ENCODE results near the gene CATSPERD. TPM values are rescaled to one million over a fixed set of nuclear protein-coding genes. Genes with fewer than 3 reads are reported as not detected.

The CATSPERD gene
- total and polyA plus RNA-seq, 9 of the 15 experiments (the other 6 are each of a cell fraction or from before 2014, with no cell fraction given), result not detected

- TF ChIP-seq RREB1 (CRISPR knock-in tag; IDR thresholded peaks at IDR 0.05) (no peak), POLR2AphosphoS5 (IDR thresholded peaks at IDR 0.05; ENCODE audit: control insufficient read depth, insufficient read depth, low read depth, low read length) (peak; percentile 85), ZNF224 (CRISPR knock-in tag; IDR thresholded peaks at IDR 0.05) (no peak), ZC3H11A (IDR thresholded peaks at IDR 0.05; ENCODE audit: low read depth, low read length) (0 out of 2 replicates have a peak, but pooled peaks have one; percentile 49), NR1H2 (CRISPR knock-in tag; IDR thresholded peaks at IDR 0.05) (peak; percentile 24; the same call in 1 of the 2 replicates), MTA3 (IDR thresholded peaks at IDR 0.05; ENCODE audit: borderline replicate concordance) (peak; percentile 94), E2F5 (CRISPR knock-in tag; IDR thresholded peaks at IDR 0.05) (no peak; the same call in 1 of the 2 replicates), CTBP1 (IDR thresholded peaks at IDR 0.05; ENCODE audit: borderline replicate concordance) (peak; percentile 99), PTBP1 (IDR thresholded peaks at IDR 0.05; ENCODE audit: low read depth, low read length) (0 out of 2 replicates have a peak, but pooled peaks have one; percentile 56), GABPA (tag; conservative IDR thresholded peaks at IDR 0.05; ENCODE audit: low read depth) (peak; percentile 72), ARID2 (IDR thresholded peaks at IDR 0.05) (no peak), ZNF174 (CRISPR knock-in tag; IDR thresholded peaks at IDR 0.05) (no peak), EHMT2 (IDR thresholded peaks at IDR 0.05) (no peak), MBD2 (IDR thresholded peaks at IDR 0.05; ENCODE audit: borderline replicate concordance, low read depth) (peak; percentile 84), MEF2D (tag; conservative IDR thresholded peaks at IDR 0.05; ENCODE audit: low read depth) (0 out of 2 replicates have a peak, but pooled peaks have one; percentile 24), BRF2 (IDR thresholded peaks at IDR 0.05; ENCODE audit: borderline replicate concordance, insufficient read depth, insufficient read length) (no peak), NFIX (CRISPR knock-in tag; IDR thresholded peaks at IDR 0.05; ENCODE audit: low read depth) (no peak), SIN3A (IDR thresholded peaks at IDR 0.05; ENCODE audit: borderline replicate concordance in 2 of 2, control insufficient read depth in 1 of 2, low read depth in 2 of 2, low read length in 2 of 2) (peak in 1 of 2 experiments; percentile 28; a peak in 1 of 4 replicates), POLR3G (IDR thresholded peaks at IDR 0.05; ENCODE audit: extremely low read depth, insufficient read length, insufficient replicate concordance) (no peak), TCF3 (CRISPR knock-in tag; IDR thresholded peaks at IDR 0.05) (no peak; the same call in 1 of the 2 replicates), ZNF830 (CRISPR knock-in tag; IDR thresholded peaks at IDR 0.05) (0 out of 2 replicates have a peak, but pooled peaks have one; percentile 62)
Observed at GRCh38 chr19:5827891-5828660, 107.6 kb downstream of the CATSPERD start (continued).

Data from K562 (cell line).